ENCODE measurements around the gene ERC2. TPM values are rescaled to one million over a fixed set of nuclear protein-coding genes. Genes with fewer than 3 reads are reported as not detected.

ERC2 gene
- total and polyA plus RNA-seq, 2 of the 8 experiments (the other 6 are each of a cell fraction or from before 2014, with no cell fraction given) = 16.4 to 22.8 TPM

GRCh38 chr3:56157693-56158362 lies 310.4 kb downstream of the ERC2 start (continued):
- TF ChIP-seq RNF2 (IDR thresholded peaks at IDR 0.05; ENCODE audit: borderline replicate concordance, low read depth, low read length, missing control alignments, poor library complexity, severe bottlenecking) = no peak
- no peak for TF ChIP-seq POU5F1 (IDR thresholded peaks at IDR 0.05; ENCODE audit: low read depth, low read length)
- no peak for TF ChIP-seq KDM1A (IDR thresholded peaks at IDR 0.05; ENCODE audit: borderline replicate concordance, low read length)
- TF ChIP-seq SAP30 (IDR thresholded peaks at IDR 0.05; ENCODE audit: insufficient read depth, insufficient replicate concordance, low read length) = no peak
- no peak for TF ChIP-seq POLR2AphosphoS5 (IDR thresholded peaks at IDR 0.05; ENCODE audit: low read depth, low read length)
- no peak for TF ChIP-seq NRF1 (IDR thresholded peaks at IDR 0.05; ENCODE audit: low read depth, low read length)

All from H1 (cell line).